H1 (cell line): ENCODE results near the gene C3orf49. TPM values are rescaled to one million over a fixed set of nuclear protein-coding genes. Genes with fewer than 3 reads are reported as not detected.

Source experiments
- CTCF ChIA-PET: fragments of 300-600 bp; sonication (Branson Sonifier 250); formaldehyde crosslinking; loops from one replicate; lab custom pipeline; 2021; ENCODE audit not compliant: partially characterized antibody; lab: Charles Lee
- POLR2A ChIA-PET: fragments of 300-600 bp; sonication (Branson Sonifier 250); formaldehyde crosslinking; loops from one replicate; lab custom pipeline; 2021; ENCODE audit warnings: inconsistent platforms; ENCODE audit not compliant: partially characterized antibody; lab: Charles Lee
- DNase-seq, 2 experiments: peaks; one replicate each; pipeline versions ENCODE4 v3.0.0 to v3.0.0-alpha.2; 2010 to 2022; ENCODE audit warnings: low spot score in 2 of 2, low read depth in 1 of 2, mixed read lengths in 1 of 2
- FAIRE-seq: peaks from 2 replicates; lab custom pipeline; 2011; peaks lifted over from hg19 to GRCh38; lab: Jason Lieb, UNC
- H2AFZ ChIP-seq: 2 replicates; pipeline ENCODE4 v1.8.1; 2012; ENCODE audit warnings: low read length, inconsistent platforms
- H2AK5ac ChIP-seq: 2 replicates; pipeline ENCODE4 v1.6.1; 2013; ENCODE audit warnings: low read depth, low read length
- H2BK120ac ChIP-seq: replicated peaks from 2 replicates; pipeline ENCODE3; 2013; ENCODE audit warnings: low read depth, low read length, inconsistent platforms
- H2BK12ac ChIP-seq: 2 replicates; pipeline ENCODE4 v1.6.1; 2013; ENCODE audit warnings: low read depth, low read length
- H2BK15ac ChIP-seq: 2 replicates; pipeline ENCODE4 v1.6.1; 2013; ENCODE audit warnings: low read length
- H2BK20ac ChIP-seq: 2 replicates; pipeline ENCODE4 v1.6.1; 2013; ENCODE audit warnings: low read length
- H2BK5ac ChIP-seq: 2 replicates; pipeline ENCODE4 v1.6.1; 2013; ENCODE audit warnings: low read depth, low read length
- H3K14ac ChIP-seq: 2 replicates; pipeline ENCODE4 v1.6.1; 2013; ENCODE audit warnings: inconsistent platforms; ENCODE audit not compliant: insufficient read length
- H3K18ac ChIP-seq: 2 replicates; pipeline ENCODE4 v1.6.1; 2013; ENCODE audit warnings: low read length; ENCODE audit errors: extremely low read depth
- H3K23ac ChIP-seq: 2 replicates; pipeline ENCODE4 v1.6.1; 2013; ENCODE audit warnings: inconsistent platforms; ENCODE audit not compliant: insufficient read length
- H3K23me2 ChIP-seq: 2 replicates; pipeline ENCODE4 v1.6.1; 2013; ENCODE audit warnings: low read depth, low read length
- H3K27ac ChIP-seq: 2 replicates; pipeline ENCODE4 v1.6.1; 2011; ENCODE audit warnings: low read depth, low read length, inconsistent platforms
- H3K27me3 ChIP-seq, 4 experiments: replicated peaks in 1 of 4; 1 replicate in 1 of 4; 2 replicates in 3 of 4; pipeline versions ENCODE4 v1.6.1 to v1.8.1; 2011 to 2013; ENCODE audit warnings: low read length in 3 of 4, mild to moderate bottlenecking in 3 of 4, inconsistent platforms in 2 of 4, mixed read lengths in 2 of 4, moderate library complexity in 1 of 4; ENCODE audit not compliant: control insufficient read depth in 3 of 4, insufficient read depth in 3 of 4; ENCODE audit errors: extremely low read depth in 1 of 4
- H3K36me3 ChIP-seq, 4 experiments: 2 replicates each; pipeline versions ENCODE4 v1.6.1 to v1.8.1; 2011 to 2013; ENCODE audit warnings: mild to moderate bottlenecking in 4 of 4, low read length in 3 of 4, moderate library complexity in 2 of 4, control low read depth in 1 of 4, inconsistent platforms in 1 of 4; ENCODE audit not compliant: insufficient read depth in 4 of 4, control insufficient read depth in 2 of 4
- H3K4ac ChIP-seq: replicated peaks from 2 replicates; pipeline ENCODE3; 2013; ENCODE audit warnings: low read length, low read depth, mixed read lengths, inconsistent platforms; ENCODE audit not compliant: insufficient read length
- H3K4me1 ChIP-seq, 4 experiments: replicated peaks in 1 of 4; 1 replicate in 1 of 4; 2 replicates in 3 of 4; pipeline versions ENCODE4 v1.6.1 to v1.8.1; 2011 to 2013; ENCODE audit warnings: low read length in 3 of 4, inconsistent platforms in 2 of 4, mixed read lengths in 1 of 4; ENCODE audit not compliant: insufficient read depth in 4 of 4, control insufficient read depth in 3 of 4
- H3K4me2 ChIP-seq, 2 experiments: 2 replicates each; pipeline versions ENCODE4 v1.6.1 to v1.8.1; 2011 to 2013; ENCODE audit warnings: low read depth in 2 of 2, low read length in 2 of 2, control low read depth in 1 of 2, inconsistent platforms in 1 of 2, mild to moderate bottlenecking in 1 of 2; ENCODE audit not compliant: insufficient read depth in 1 of 2
- H3K4me3 ChIP-seq, 4 experiments: fragments of 200-600, 300-600 bp in 1 of 4; sonication (generic), shearing (Covaris generic), sonication (Bioruptor Twin) in 1 of 4; 2 replicates each; pipeline versions ENCODE4 v1.5.1 to v1.8.1; 2011 to 2016; ENCODE audit warnings: low read length in 4 of 4, low read depth in 3 of 4, control low read depth in 2 of 4, inconsistent platforms in 2 of 4, mild to moderate bottlenecking in 2 of 4, mixed read lengths in 1 of 4, moderate library complexity in 1 of 4; ENCODE audit not compliant: insufficient read depth in 2 of 4; ENCODE audit errors: extremely low read depth in 1 of 4
- H3K56ac ChIP-seq: replicated peaks from 2 replicates; pipeline ENCODE3; 2013; ENCODE audit warnings: low read depth, mild to moderate bottlenecking, mixed read lengths, low read length, inconsistent platforms; ENCODE audit not compliant: insufficient read length
- H3K79me1 ChIP-seq: 2 replicates; pipeline ENCODE4 v1.6.1; 2013; ENCODE audit warnings: low read depth, low read length, control low read depth
- H3K79me2 ChIP-seq, 2 experiments: 2 replicates each; pipeline versions ENCODE4 v1.6.1 to v1.8.1; 2012 to 2013; ENCODE audit warnings: low read length in 2 of 2, mild to moderate bottlenecking in 2 of 2, inconsistent platforms in 1 of 2; ENCODE audit not compliant: insufficient read depth in 2 of 2, control insufficient read depth in 1 of 2
- H3K9ac ChIP-seq, 4 experiments: replicated peaks in 1 of 4; 1 replicate in 1 of 4; 2 replicates in 3 of 4; pipeline versions ENCODE4 v1.6.1 to v1.8.1; 2011 to 2013; ENCODE audit warnings: low read depth in 3 of 4, low read length in 3 of 4, control low read depth in 2 of 4, mild to moderate bottlenecking in 2 of 4, moderate library complexity in 2 of 4, inconsistent platforms in 1 of 4; ENCODE audit errors: extremely low read depth in 1 of 4
- H3K9me3 ChIP-seq, 2 experiments: 2 replicates each; pipeline versions ENCODE4 v1.6.1 to v1.8.1; 2012 to 2013; ENCODE audit warnings: mild to moderate bottlenecking in 2 of 2, moderate library complexity in 2 of 2, control low read depth in 1 of 2, inconsistent platforms in 1 of 2, low read depth in 1 of 2, low read length in 1 of 2, mixed read lengths in 1 of 2; ENCODE audit not compliant: insufficient read depth in 2 of 2
- H4K20me1 ChIP-seq, 2 experiments: replicated peaks in 1 of 2; 2 replicates each; pipeline versions ENCODE3 to v1.8.1; 2011 to 2013; ENCODE audit warnings: inconsistent platforms in 2 of 2, low read length in 2 of 2, mild to moderate bottlenecking in 1 of 2; ENCODE audit not compliant: insufficient read depth in 2 of 2, control insufficient read depth in 1 of 2
- H4K5ac ChIP-seq: 2 replicates; pipeline ENCODE4 v1.6.1; 2013; ENCODE audit warnings: low read length, low read depth, mixed read lengths, inconsistent platforms; ENCODE audit not compliant: insufficient read length
- H4K8ac ChIP-seq: 2 replicates; pipeline ENCODE4 v1.8.0; 2013; ENCODE audit warnings: mild to moderate bottlenecking, moderate library complexity, low read length, inconsistent platforms; ENCODE audit not compliant: insufficient read depth; ENCODE audit errors: extremely low read depth
- H4K91ac ChIP-seq: replicated peaks from 2 replicates; pipeline ENCODE3; 2013; ENCODE audit warnings: low read length, mixed read lengths, inconsistent platforms; ENCODE audit not compliant: insufficient read length
- BRCA1 ChIP-seq: IDR thresholded peaks from 2 replicates; pipeline ENCODE4 v1.6.1; 2012; ENCODE audit warnings: low read depth, low read length, improper control_type of control experiment
- CEBPB ChIP-seq: IDR thresholded peaks from 2 replicates; pipeline ENCODE4 v1.6.1; 2012; ENCODE audit warnings: low read depth, low read length
- FOSL1 ChIP-seq: IDR thresholded peaks from 2 replicates; pipeline ENCODE4 v1.6.1; 2011; ENCODE audit warnings: mild to moderate bottlenecking, low read depth, low read length, moderate library complexity; ENCODE audit not compliant: insufficient read depth
- GABPA ChIP-seq: IDR thresholded peaks from 2 replicates; pipeline ENCODE4 v1.6.1; 2011; ENCODE audit warnings: mild to moderate bottlenecking, low read length, moderate library complexity, borderline replicate concordance; ENCODE audit not compliant: insufficient read depth
- HDAC6 ChIP-seq: IDR thresholded peaks from one replicate; pipeline ENCODE4 v1.7.1; 2012; ENCODE audit warnings: low read depth, mild to moderate bottlenecking, inconsistent platforms, low read length, moderate library complexity
- KDM1A ChIP-seq: fragments of 200-600, 300-600 bp; sonication (generic); IDR thresholded peaks from 2 replicates; pipeline ENCODE4 v1.7.1; 2016; ENCODE audit warnings: mild to moderate bottlenecking, low read length, borderline replicate concordance
- MAFK ChIP-seq: IDR thresholded peaks from 2 replicates; pipeline ENCODE4 v1.6.1; 2012; ENCODE audit warnings: low read depth, mild to moderate bottlenecking, improper control_type of control experiment, low read length
- RNF2 ChIP-seq: fragments of 200-900, 300-1000 bp; sonication (generic); IDR thresholded peaks from 2 replicates; pipeline ENCODE4 v1.7.1; 2016; ENCODE audit warnings: borderline replicate concordance, low read depth, mild to moderate bottlenecking, antibody characterized with exemption, low read length; ENCODE audit not compliant: poor library complexity, severe bottlenecking; ENCODE audit errors: missing control alignments
- RXRA ChIP-seq: IDR thresholded peaks from 2 replicates; pipeline ENCODE4 v1.6.1; 2011; ENCODE audit warnings: low read depth, mild to moderate bottlenecking, low read length, moderate library complexity; ENCODE audit not compliant: insufficient read depth
- SIX5 ChIP-seq: IDR thresholded peaks from 2 replicates; pipeline ENCODE4 v1.6.1; 2011; ENCODE audit warnings: mild to moderate bottlenecking, low read depth, low read length
- TBP ChIP-seq: IDR thresholded peaks from 2 replicates; pipeline ENCODE4 v1.6.1; 2011; ENCODE audit warnings: low read depth, low read length, improper control_type of control experiment
- TEAD4 ChIP-seq: IDR thresholded peaks from 2 replicates; pipeline ENCODE4 v1.6.1; 2012; ENCODE audit warnings: low read depth, low read length, inconsistent platforms, mixed read lengths
- WGBS, 2 experiments: shearing (Covaris generic) in 1 of 2; methylation state at CpG; one replicate each; pipeline versions ENCODE4 v1.1.6 to v1.1.7; 2013 to 2015; ENCODE audit warnings: low lambda C conversion rate in 2 of 2, mixed read lengths in 2 of 2, inconsistent platforms in 1 of 2, low coverage in 1 of 2, missing lambda C conversion rate in 1 of 2; ENCODE audit not compliant: insufficient replicate concordance in 2 of 2, insufficient coverage in 1 of 2, insufficient read length in 1 of 2; ENCODE audit errors: extremely low coverage in 1 of 2, missing lambda C conversion rate in 1 of 2; 5-methylcytosine and 5-hydroxymethylcytosine counted together
- polyA plus RNA-seq, 7 experiments: library from polyadenylated mRNA; depleted of rRNA in 3 of 7; stranded (reverse) in 5 of 7; unstranded in 2 of 7; fragments of >200 nt in 5 of 7; fragments of 200-250 nt in 2 of 7; gene quantifications; 1 replicate in 5 of 7; 2 replicates in 1 of 7; 4 replicates in 1 of 7; pipeline versions ENCODE4 v1.2.1 to v1.2.3, GENCODE V29; 2011 to 2013; ENCODE audit warnings: missing spikeins in 2 of 7, mixed read lengths in 2 of 7
- total RNA-seq: library from RNA; stranded (reverse); fragmentation: NEBNext Ultra II Directional; extraction: Animal tissue kit (Norgen Biotek cat#: 25700); gene quantifications from 2 replicates; pipeline ENCODE4 v1.2.1, GENCODE V29; 2021

C3orf49 gene
- total and polyA plus RNA-seq, 2 of the 8 experiments (the other 6 are each of a cell fraction or from before 2014, with no cell fraction given) = not detected

DNA sequence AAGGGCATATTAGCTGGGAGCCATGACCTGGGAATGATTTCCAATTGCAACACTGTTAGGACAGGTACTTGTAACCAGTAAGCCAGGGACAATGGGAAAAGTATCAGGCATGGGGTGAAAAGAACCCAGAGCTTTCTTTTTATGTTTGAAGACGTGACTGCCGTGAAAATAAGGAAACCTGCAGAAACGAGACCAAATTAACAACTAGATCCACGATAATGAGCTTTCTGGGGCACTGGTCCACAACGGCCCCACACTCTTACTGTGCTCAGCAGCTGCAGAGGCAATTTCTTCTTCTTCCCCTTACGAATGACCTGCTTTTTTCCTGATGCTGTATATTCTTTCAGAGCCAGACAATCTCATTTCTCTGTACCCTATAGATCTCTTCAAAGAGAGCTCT is 11.4 kb downstream of the C3orf49 start:
- peaks cover 2 to 30% (median 7%) of the 10 kb centered on the region in 4 experiments; a peak in 5 of 8 replicates for H3K36me3 ChIP-seq
- TF ChIP-seq BRCA1 (no peak), RXRA (no peak), CEBPB (no peak), SIX5 (no peak), FOSL1 (no peak), TBP (no peak), TEAD4 (no peak), RNF2 (no peak), MAFK (no peak), KDM1A (no peak), GABPA (no peak), HDAC6 (no peak)
- CTCF ChIA-PET = interaction anchor here (0.7 to 2.1 kb wide), 5 partner anchors 12 to 478 kb away, joined by 3 to 8 read pairs (median 4); partner anchors contain the start of gene C3orf49

More for the DNA sequence above, 11.4 kb downstream of the C3orf49 start:
- Histone ChIP-seq H3K56ac (no peak overlapping the region), H2BK15ac (no peak overlapping the region), H3K4me3 (no peak overlapping the region), H3K79me1 (no peaks in the 10 kb centered on the region), H2AFZ (no peak overlapping the region), H3K23ac (no peak overlapping the region), H3K27ac (no peak overlapping the region), H2BK12ac (no peak overlapping the region), H2BK20ac (no peak overlapping the region), H3K4ac (no peak overlapping the region), H4K5ac (no peak overlapping the region), H3K27me3 (no peaks in the 10 kb centered on the region), H3K4me2 (no peak overlapping the region), H2BK120ac (no peak overlapping the region), H2BK5ac (no peak overlapping the region), H3K9ac (no peak overlapping the region), H2AK5ac (no peak overlapping the region), H4K8ac (no peak overlapping the region), H3K23me2 (no peaks in the 10 kb centered on the region; the same call in 1 of the 2 replicates), H3K4me1 (no peaks in the 10 kb centered on the region), H3K79me2 (no peaks in the 10 kb centered on the region), H3K9me3 (no peaks in the 10 kb centered on the region), H3K14ac (no peak overlapping the region), H4K91ac (no peak overlapping the region), H4K20me1 (no peaks in the 10 kb centered on the region), H3K18ac (no peak overlapping the region)
- DNase-seq = no peak
- 92% methylated on average over 6 of the region's 6 CpGs; no CpG with 5 or more reads in 1 of the 2 experiments for WGBS, 2 experiments
- no peak for FAIRE-seq
- POLR2A ChIA-PET = interaction anchor here (1.3 to 1.4 kb wide), 2 partner anchors 12 to 15 kb away, joined by 3 to 8 read pairs; partner anchors contain the start of gene C3orf49
